Tibial nerve (tissue), 4 donors: ENCODE data around the gene TBPL2. TPM values are rescaled to one million over a fixed set of nuclear protein-coding genes. Genes with fewer than 3 reads are reported as not detected.
A peak's percentile ranks its signal among the peaks of the same experiment; 100 is the strongest.

ENCODE experiments used
- DNase-seq, 2 donors: peaks; one replicate each; pipeline ENCODE4 v3.0.0-alpha.2; 2019; ENCODE audit warnings: low spot score in 2 of 2
- H3K27ac ChIP-seq, 4 donors: fragments of 200-600 bp; sonication (generic) in 3 of 4; one replicate each; pipeline ENCODE4 v1.5.1; 2017 to 2019; ENCODE audit warnings: mild to moderate bottlenecking in 1 of 4
- H3K27me3 ChIP-seq, 2 donors: fragments of 200-600 bp; sonication (generic) in 1 of 2; one replicate each; pipeline versions ENCODE4 v1.5.1 to v1.6.0; 2017 to 2019
- H3K36me3 ChIP-seq, 3 donors: fragments of 200-600 bp; sonication (generic); one replicate each; pipeline ENCODE4 v1.5.1; 2018 to 2019
- H3K4me1 ChIP-seq, 4 donors: fragments of 200-600 bp; sonication (generic) in 3 of 4; one replicate each; pipeline ENCODE4 v1.5.1; 2017 to 2019
- H3K4me3 ChIP-seq, 4 donors: fragments of 200-600 bp; sonication (generic) in 3 of 4; one replicate each; pipeline ENCODE4 v1.5.1; 2017 to 2019; ENCODE audit warnings: mild to moderate bottlenecking in 1 of 4, moderate library complexity in 1 of 4
- H3K9me3 ChIP-seq, 4 donors: fragments of 200-600 bp; sonication (generic) in 3 of 4; one replicate each; pipeline ENCODE4 v1.5.1; 2017 to 2019
- CTCF ChIP-seq, 5 experiments: fragments of 200-600 bp in 3 of 5; fragments of 450-650 bp in 2 of 5; sonication (generic) in 3 of 5; IDR thresholded peaks; one replicate each; pipeline ENCODE4 v1.5.1; 2016 to 2019; ENCODE audit warnings: antibody characterized with exemption in 5 of 5, mild to moderate bottlenecking in 3 of 5, moderate library complexity in 2 of 5
- EP300 ChIP-seq, 2 donors: sonication (generic); formaldehyde crosslinking; IDR thresholded peaks; one replicate each; pipeline ENCODE4 v1.6.1; 2017; ENCODE audit warnings: antibody characterized with exemption in 2 of 2, mild to moderate bottlenecking in 1 of 2
- POLR2A ChIP-seq, 2 donors: fragments of 450-650 bp; IDR thresholded peaks; one replicate each; pipeline ENCODE4 v1.6.1; 2017; ENCODE audit warnings: antibody characterized with exemption in 2 of 2, mild to moderate bottlenecking in 2 of 2, moderate library complexity in 2 of 2
- WGBS, 2 donors: methylation state at CpG; one replicate each; pipeline ENCODE4 v1.1.5; 2018; 5-methylcytosine and 5-hydroxymethylcytosine counted together
- total RNA-seq, 4 donors: library from RNA; depleted of rRNA; stranded (reverse); fragments of >200 nt; gene quantifications; one replicate each; pipeline ENCODE4 v1.1.0, GENCODE V29; 2016

Gene TBPL2
- total RNA-seq, 4 donors from 2014 or later, result 0.90 TPM; not detected in 3

GRCh38 chr14:55450124-55450523 is 9.7 kb upstream of the TBPL2 start:
- TF ChIP-seq POLR2A (IDR thresholded peaks at IDR 0.05), result no peak
- no peak overlapping the region for H3K4me3 ChIP-seq
- no peaks in the 10 kb centered on the region for H3K27me3 ChIP-seq
- H3K36me3 ChIP-seq, result no peaks in the 10 kb centered on the region
- DNase-seq, result no peak
- 66 to 76% methylated on average over 2 of the region's 2 CpGs for WGBS, 2 donors
- no peak overlapping the region for H3K27ac ChIP-seq
- H3K9me3 ChIP-seq, result no peaks in the 10 kb centered on the region
- peaks cover 0 to 52% (median 8%) of the 10 kb centered on the region in 4 donors for H3K4me1 ChIP-seq

- H3K36me3 ChIP-seq, result no peaks in the 10 kb centered on the region
- no peak overlapping the region for H3K4me3 ChIP-seq
- H3K9me3 ChIP-seq, result no peaks in the 10 kb centered on the region
- peaks cover 0 to 42% (median 3%) of the 10 kb centered on the region in 4 donors for H3K4me1 ChIP-seq
- TF ChIP-seq POLR2A (IDR thresholded peaks at IDR 0.05) (no peak), EP300 (IDR thresholded peaks at IDR 0.05) (no peak), CTCF (IDR thresholded peaks at IDR 0.05) (no peak)
- 62 to 75% methylated on average over 3 of the region's 3 CpGs for WGBS, 2 donors
- DNase-seq, result no peak
- no peaks in the 10 kb centered on the region for H3K27me3 ChIP-seq
- H3K27ac ChIP-seq, result no peak overlapping the region
Observed at GRCh38 chr14:55449116-55449515, 8.7 kb upstream of the TBPL2 start.

- H3K27ac ChIP-seq, result peak overlapping the region in 1 of 4 donors; percentile 29
- H3K27me3 ChIP-seq, result no peaks in the 10 kb centered on the region
- 10 to 31% methylated on average over 3 of the region's 3 CpGs for WGBS, 2 donors
- no peak for TF ChIP-seq POLR2A (IDR thresholded peaks at IDR 0.05)
- TF ChIP-seq CTCF (IDR thresholded peaks at IDR 0.05), result no peak
- TF ChIP-seq EP300 (IDR thresholded peaks at IDR 0.05), result peak in 1 of 2 donors; percentile 39
- no peak overlapping the region for H3K4me3 ChIP-seq
- H3K4me1 ChIP-seq, result peaks cover 0 to 32% (median 0%) of the 10 kb centered on the region in 4 donors
- DNase-seq, result peak in 1 of 2 donors; percentile 40
- no peaks in the 10 kb centered on the region for H3K9me3 ChIP-seq
- H3K36me3 ChIP-seq, result no peaks in the 10 kb centered on the region
Observed at GRCh38 chr14:55448141-55448614, 7.8 kb upstream of the TBPL2 start.

- no peak for DNase-seq
- no peaks in the 10 kb centered on the region for H3K27me3 ChIP-seq
- peak overlapping the region in 1 of 4 donors; percentile 13 for H3K27ac ChIP-seq
- TF ChIP-seq CTCF (IDR thresholded peaks at IDR 0.05) (no peak), EP300 (IDR thresholded peaks at IDR 0.05) (no peak), POLR2A (IDR thresholded peaks at IDR 0.05) (no peak)
- H3K9me3 ChIP-seq, result no peaks in the 10 kb centered on the region
- H3K4me1 ChIP-seq, result peaks cover 0 to 30% (median 0%) of the 10 kb centered on the region in 4 donors
- H3K36me3 ChIP-seq, result no peaks in the 10 kb centered on the region
- no peak overlapping the region for H3K4me3 ChIP-seq
- 51 to 54% methylated on average over 2 of the region's 2 CpGs for WGBS, 2 donors
Observed at GRCh38 chr14:55446833-55447232, 6.4 kb upstream of the TBPL2 start.

- Histone ChIP-seq H3K27ac (peak overlapping the region in 1 of 4 donors; percentile 13), H3K4me3 (no peak overlapping the region), H3K9me3 (no peaks in the 10 kb centered on the region), H3K27me3 (no peaks in the 10 kb centered on the region), H3K4me1 (peaks cover 0 to 24% (median 0%) of the 10 kb centered on the region in 4 donors), H3K36me3 (no peaks in the 10 kb centered on the region)
- no peak for TF ChIP-seq POLR2A (IDR thresholded peaks at IDR 0.05)
- TF ChIP-seq CTCF (IDR thresholded peaks at IDR 0.05), result peak; percentile 48 to 62 (median 54)
- no peak for TF ChIP-seq EP300 (IDR thresholded peaks at IDR 0.05)
- WGBS, 2 donors, result 26 to 33% methylated on average over 5 of the region's 5 CpGs
- DNase-seq, result peak in 1 of 2 donors; percentile 78
Observed at GRCh38 chr14:55446127-55446736, 5.8 kb upstream of the TBPL2 start.
